Peyer's patch (tissue), 4 donors: Measurements from ENCODE around the gene SPINK1.

Experiments
- CTCF ChIP-seq, 6 experiments: fragments of 450-650 bp in 4 of 6; fragments of 200-600 bp in 2 of 6; sonication (generic) in 1 of 6; IDR thresholded peaks; one replicate each; pipeline ENCODE4 v1.5.1; 2017 to 2019; ENCODE audit warnings: antibody characterized with exemption in 6 of 6, mild to moderate bottlenecking in 3 of 6, moderate library complexity in 1 of 6
- POLR2A ChIP-seq, 2 donors: fragments of 450-650 bp; IDR thresholded peaks; one replicate each; pipeline ENCODE4 v1.5.1; 2017; ENCODE audit warnings: antibody characterized with exemption in 2 of 2, mild to moderate bottlenecking in 2 of 2, moderate library complexity in 2 of 2

GRCh38 chr5:147856801-147857200, 25.3 kb upstream of the SPINK1 start:
- TF ChIP-seq CTCF (IDR thresholded peaks at IDR 0.05) (no peak), POLR2A (IDR thresholded peaks at IDR 0.05) (no peak)
